MG63 (cell line): Measurements from ENCODE around the gene POLDIP2. TPM values are rescaled to one million over a fixed set of nuclear protein-coding genes. Genes with fewer than 3 reads are reported as not detected.

Experiments used
- DNase-seq: peaks from one replicate; pipeline ENCODE4 v3.0.0-alpha.2; 2020
- H3K27me3 ChIP-seq: fragments of 250-450 bp; sonication (Bioruptor Pico); 2 replicates; pipeline ENCODE4 v1.5.1; 2020; ENCODE audit warnings: mild to moderate bottlenecking, moderate library complexity
- H3K36me3 ChIP-seq: fragments of 250-450 bp; sonication (Bioruptor Pico); 2 replicates; pipeline ENCODE4 v1.5.1; 2020; ENCODE audit warnings: mild to moderate bottlenecking, moderate library complexity
- H3K4me3 ChIP-seq: fragments of 250-450 bp; sonication (Bioruptor Pico); 2 replicates; pipeline ENCODE4 v1.5.1; 2020; ENCODE audit warnings: mild to moderate bottlenecking, moderate library complexity
- H3K9me3 ChIP-seq: fragments of 250-450 bp; sonication (Bioruptor Pico); 2 replicates; pipeline ENCODE4 v1.5.1; 2020; ENCODE audit warnings: mild to moderate bottlenecking, moderate library complexity
- total RNA-seq: library from RNA; depleted of rRNA; stranded (reverse); fragments of >200 nt; shearing (Covaris generic); gene quantifications from 2 replicates; pipeline ENCODE4 v1.2.3, GENCODE V29; 2014; ENCODE audit warnings: low replicate concordance; rRNA removed

The POLDIP2 gene, protein sequence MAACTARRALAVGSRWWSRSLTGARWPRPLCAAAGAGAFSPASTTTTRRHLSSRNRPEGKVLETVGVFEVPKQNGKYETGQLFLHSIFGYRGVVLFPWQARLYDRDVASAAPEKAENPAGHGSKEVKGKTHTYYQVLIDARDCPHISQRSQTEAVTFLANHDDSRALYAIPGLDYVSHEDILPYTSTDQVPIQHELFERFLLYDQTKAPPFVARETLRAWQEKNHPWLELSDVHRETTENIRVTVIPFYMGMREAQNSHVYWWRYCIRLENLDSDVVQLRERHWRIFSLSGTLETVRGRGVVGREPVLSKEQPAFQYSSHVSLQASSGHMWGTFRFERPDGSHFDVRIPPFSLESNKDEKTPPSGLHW
- total RNA-seq = 161 and 244 TPM in 2 replicates

DNA sequence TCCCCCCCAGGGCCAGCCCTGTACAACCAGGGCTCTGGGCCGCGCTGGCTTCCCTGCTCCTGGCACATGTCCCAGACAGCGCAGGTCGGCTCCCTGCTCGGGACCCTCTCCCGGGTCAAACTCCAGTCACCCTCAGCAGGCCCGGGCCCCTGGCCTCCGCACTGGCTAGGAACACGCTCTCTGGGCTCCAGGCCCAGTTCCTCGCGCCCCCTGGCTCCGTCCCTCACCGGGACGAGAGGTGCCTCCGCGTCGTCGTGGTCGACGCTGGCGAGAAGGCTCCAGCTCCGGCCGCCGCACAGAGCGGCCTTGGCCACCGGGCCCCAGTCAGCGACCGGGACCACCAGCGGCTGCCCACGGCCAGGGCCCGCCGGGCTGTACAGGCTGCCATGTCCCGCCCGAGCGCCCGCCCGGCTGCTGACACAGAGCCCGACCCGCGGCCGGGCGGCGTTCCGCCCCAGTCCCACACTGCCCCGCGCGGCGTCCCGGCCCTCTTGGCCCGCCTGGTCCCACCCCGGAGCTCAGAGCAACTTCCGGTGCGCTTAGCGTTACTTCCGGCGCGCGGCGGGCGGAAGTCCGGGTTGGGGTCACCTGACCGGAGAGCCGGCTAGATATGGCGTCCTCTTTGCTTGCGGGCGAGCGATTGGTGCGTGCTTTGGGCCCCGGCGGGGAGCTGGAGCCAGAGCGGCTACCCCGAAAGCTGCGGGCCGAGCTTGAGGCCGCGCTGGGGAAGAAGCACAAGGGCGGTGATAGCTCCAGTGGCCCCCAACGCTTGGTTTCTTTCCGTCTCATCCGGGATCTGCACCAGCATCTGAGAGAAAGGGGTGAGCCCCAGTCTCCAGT, at the start of gene POLDIP2:
POLDIP2 (minus strand) TSS at position 467 of the 840 bp plus-strand sequence; CDS start at position 388, 79 bp downstream.
- Histone ChIP-seq H3K27me3 (no peaks in the 10 kb centered on the region), H3K4me3 (peak within 1 kb of the TSS; percentile 96), H3K36me3 (peaks cover 50% of the 10 kb centered on the region), H3K9me3 (no peaks in the 10 kb centered on the region)
- peak; percentile 98 for DNase-seq

DNA sequence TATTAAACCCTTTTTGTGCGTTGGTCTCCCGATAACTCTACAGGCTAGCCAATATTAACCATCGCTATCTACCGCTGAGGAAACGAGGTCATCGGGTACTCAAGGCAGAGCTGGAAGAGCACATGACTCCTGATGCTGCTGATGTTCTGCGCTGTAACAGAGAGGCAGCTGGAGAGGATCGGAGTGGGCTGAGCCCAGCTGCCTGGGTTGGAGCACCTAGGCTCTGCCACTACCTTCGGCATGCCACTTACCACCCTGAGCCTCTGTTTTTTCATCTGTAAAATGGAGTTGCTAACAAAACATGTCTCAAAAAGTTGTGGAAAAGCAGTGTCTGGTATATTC, 49.1 kb upstream of the POLDIP2 start:
- H3K9me3 ChIP-seq = no peaks in the 10 kb centered on the region
- no peaks in the 10 kb centered on the region for H3K27me3 ChIP-seq
- H3K36me3 ChIP-seq = no peaks in the 10 kb centered on the region; the same call in 1 of the 2 replicates
- DNase-seq = no peak
- H3K4me3 ChIP-seq = peak overlapping the region; percentile 61

DNA sequence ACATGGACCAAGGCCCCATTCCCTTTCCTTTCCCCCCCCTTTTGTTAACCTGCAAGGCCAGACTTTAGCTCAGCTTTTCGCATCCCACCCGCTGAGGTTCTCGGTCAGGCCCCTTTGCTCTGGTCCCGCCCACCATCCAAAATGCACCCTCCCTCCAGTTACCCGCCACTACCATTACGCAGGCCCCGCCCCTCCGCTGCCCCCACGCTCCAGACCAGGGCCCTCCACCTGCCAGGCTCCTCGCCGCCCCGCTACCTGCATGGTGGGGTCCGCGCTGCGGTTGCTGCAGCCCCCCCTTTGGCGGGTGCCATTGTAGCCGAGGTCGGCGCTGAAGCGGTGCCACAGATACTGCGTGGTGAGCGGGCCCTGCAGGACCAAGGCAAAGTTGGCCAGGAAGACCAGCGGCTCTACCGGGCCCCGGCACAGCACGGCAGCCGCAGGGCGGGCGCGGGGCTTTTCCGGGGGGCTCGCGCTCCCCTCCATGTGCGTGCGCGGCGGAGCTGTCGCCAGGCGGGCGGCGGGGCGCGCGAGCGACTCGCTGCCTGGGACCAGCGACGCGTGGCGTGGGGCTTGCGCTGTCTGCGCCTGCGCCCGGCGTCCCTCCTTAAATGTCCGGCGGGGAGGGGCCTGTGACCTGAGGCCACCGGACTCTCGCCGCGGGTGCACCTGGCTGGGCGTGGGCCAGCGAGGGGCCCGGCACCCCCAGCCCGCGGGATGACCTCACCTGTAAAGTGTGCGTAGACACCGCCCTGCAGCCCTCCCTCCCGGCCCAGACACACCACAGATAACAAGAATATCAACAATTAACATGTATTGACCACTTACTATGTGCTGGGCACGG, 48.5 kb upstream of the POLDIP2 start, which contains the start of gene SLC46A1:
SLC46A1 (minus strand) TSS at position 581 of the 841 bp plus-strand sequence; CDS start at position 483, 98 bp downstream.
- no peaks in the 10 kb centered on the region for H3K27me3 ChIP-seq
- no peaks in the 10 kb centered on the region; the same call in 1 of the 2 replicates for H3K36me3 ChIP-seq
- no peaks in the 10 kb centered on the region for H3K9me3 ChIP-seq
- DNase-seq = peak; percentile 72
- peak within 1 kb of the TSS; percentile 61 for H3K4me3 ChIP-seq

DNA sequence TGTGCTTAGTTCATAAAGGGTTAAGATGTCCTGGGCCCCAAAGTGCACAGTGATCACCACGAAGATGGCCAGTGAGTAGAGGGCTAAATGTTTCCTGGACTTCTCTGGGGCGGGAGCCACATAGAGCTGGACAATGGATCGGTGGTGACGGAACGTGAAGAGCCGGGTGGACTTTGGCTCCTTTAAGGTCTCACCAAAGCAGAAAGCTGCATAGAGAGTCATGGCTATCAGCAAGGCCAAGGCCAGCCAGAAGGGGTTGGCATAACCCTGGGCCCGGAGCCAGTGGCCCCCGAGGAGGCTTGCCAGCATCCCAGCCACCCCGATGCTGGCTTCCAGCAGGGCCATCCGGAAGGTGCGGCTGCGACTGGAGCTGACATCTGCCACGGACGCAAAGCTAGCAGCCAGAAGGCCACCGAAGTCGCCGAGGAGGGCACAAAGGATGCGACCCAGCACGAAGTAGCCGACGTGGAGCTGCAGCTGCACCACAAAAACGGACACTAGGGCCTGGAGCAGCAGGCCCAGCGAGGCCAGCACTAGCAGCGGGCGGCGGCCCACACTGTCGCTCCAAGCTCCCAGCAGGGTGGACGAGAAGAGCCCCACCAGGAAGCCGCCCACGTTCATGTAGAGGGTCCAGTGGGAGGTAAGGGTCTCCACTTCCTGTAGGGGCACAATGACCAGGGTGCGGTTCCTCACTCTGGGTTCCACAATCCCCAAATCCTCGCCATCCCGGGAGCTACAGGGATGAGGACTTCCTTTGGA, 47.7 kb upstream of the POLDIP2 start:
- no peak for DNase-seq
- H3K27me3 ChIP-seq = no peaks in the 10 kb centered on the region
- H3K9me3 ChIP-seq = no peaks in the 10 kb centered on the region
- no peaks in the 10 kb centered on the region; the same call in 1 of the 2 replicates for H3K36me3 ChIP-seq
- peak overlapping the region; percentile 61 for H3K4me3 ChIP-seq

DNA sequence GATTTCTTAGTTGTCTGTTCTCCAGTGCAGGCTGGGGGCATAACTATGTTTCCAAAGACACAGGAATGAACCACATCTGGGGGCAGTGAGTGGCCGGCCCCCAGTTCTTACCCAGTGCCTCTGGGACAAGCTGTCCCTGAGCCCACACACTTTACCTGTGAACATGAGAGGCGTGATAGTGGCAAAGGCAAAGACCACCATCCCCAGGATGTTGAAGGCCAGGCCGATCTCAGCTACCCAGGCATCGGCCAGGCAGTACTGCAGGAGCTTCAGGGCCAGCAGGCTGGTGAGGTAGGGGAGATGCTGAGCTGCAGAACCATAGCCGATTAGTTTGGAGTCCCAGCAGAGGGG, 47.1 kb upstream of the POLDIP2 start:
- Histone ChIP-seq H3K27me3 (no peaks in the 10 kb centered on the region), H3K4me3 (no peak overlapping the region), H3K36me3 (no peaks in the 10 kb centered on the region; the same call in 1 of the 2 replicates), H3K9me3 (no peaks in the 10 kb centered on the region)
- no peak for DNase-seq

DNA sequence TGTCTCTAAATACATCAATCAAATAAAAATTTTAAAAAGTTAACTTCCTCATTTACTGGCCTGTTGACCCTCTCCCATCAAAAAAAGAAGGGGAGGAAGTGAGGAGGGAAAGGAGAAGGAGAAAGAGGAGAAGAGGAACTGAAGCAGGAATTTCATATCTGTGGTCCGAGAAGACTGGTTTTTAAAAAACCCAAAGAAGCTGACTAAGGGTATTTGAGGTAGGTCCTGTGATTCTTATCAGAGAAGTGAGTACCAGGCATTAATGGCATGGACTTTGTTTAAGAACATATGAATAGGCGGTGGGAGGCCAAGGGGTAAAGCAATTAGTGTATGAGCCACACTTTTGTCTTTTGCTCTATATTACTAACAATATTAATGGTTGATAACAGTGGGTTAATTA, 46.7 kb upstream of the POLDIP2 start:
- peaks cover under 1% of the 10 kb centered on the region; the same call in 1 of the 2 replicates for H3K36me3 ChIP-seq
- DNase-seq = no peak
- H3K4me3 ChIP-seq = no peak overlapping the region
- H3K27me3 ChIP-seq = no peaks in the 10 kb centered on the region
- no peaks in the 10 kb centered on the region for H3K9me3 ChIP-seq

DNA sequence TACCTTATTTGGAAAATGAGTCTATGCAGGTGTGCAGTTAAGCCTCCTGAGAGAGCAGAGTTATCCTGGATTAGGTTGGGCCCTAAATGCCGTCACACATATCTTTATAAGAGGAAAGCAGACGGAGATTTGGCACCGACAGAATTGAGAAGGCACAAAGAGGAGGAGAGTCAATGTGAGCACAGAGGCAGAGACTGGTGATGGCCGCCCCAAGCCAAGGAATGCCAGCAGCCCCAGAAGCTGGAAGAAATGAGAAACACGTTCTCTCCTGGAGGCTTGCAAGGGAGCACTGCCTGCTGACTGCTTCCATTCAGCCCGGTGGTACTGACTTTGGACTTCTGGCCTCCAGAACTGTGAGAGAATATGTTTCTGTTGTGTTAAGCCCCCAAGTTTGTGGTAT, 45.5 kb upstream of the POLDIP2 start:
- H3K36me3 ChIP-seq = peaks cover 7% of the 10 kb centered on the region
- no peak overlapping the region for H3K4me3 ChIP-seq
- H3K27me3 ChIP-seq = no peaks in the 10 kb centered on the region
- no peaks in the 10 kb centered on the region for H3K9me3 ChIP-seq
- no peak for DNase-seq

DNA sequence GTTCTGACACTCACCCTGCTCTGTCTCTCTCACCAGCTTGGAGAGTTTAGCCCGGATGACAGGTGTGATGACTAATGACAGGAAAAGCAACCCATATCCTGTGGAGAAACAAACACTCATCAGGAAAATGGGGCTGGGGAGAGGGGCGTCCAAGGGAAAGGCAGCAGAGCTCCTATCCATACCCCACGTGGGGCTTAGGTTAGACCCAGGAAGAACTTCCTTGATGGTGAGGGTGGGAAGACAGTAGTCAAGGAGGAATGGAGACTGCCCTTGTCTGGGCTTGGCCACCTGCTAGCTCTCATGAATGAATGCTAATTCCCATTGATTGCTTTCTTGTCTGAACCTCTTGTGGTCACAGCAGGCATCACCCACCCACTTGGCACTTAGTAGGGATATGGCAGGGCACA, 44.9 kb upstream of the POLDIP2 start:
- Histone ChIP-seq H3K4me3 (no peak overlapping the region), H3K36me3 (peaks cover 11% of the 10 kb centered on the region), H3K9me3 (no peaks in the 10 kb centered on the region), H3K27me3 (no peaks in the 10 kb centered on the region)
- no peak for DNase-seq

DNA sequence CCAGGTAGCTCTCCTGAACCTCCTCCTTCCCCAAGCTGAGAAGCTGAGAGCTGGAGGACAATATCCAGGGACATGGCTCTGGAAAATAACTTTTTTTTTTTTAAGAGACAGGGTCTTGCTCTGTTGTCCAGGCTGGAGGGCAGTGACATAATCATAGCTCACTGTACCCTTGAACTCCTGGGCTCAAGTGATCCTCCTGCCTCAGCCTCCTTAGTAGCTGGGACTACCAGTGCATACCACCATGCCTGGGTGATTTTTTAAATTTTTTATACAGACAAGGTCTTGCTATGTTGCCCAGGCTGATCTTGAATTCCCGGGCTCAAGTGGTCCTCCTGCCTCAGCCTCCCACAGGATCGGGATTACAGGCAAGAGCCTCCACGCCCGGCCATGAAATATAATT, 42.5 kb upstream of the POLDIP2 start:
- H3K27me3 ChIP-seq = no peaks in the 10 kb centered on the region
- H3K9me3 ChIP-seq = no peaks in the 10 kb centered on the region
- no peak overlapping the region for H3K4me3 ChIP-seq
- DNase-seq = no peak
- H3K36me3 ChIP-seq = peaks cover 31% of the 10 kb centered on the region

DNA sequence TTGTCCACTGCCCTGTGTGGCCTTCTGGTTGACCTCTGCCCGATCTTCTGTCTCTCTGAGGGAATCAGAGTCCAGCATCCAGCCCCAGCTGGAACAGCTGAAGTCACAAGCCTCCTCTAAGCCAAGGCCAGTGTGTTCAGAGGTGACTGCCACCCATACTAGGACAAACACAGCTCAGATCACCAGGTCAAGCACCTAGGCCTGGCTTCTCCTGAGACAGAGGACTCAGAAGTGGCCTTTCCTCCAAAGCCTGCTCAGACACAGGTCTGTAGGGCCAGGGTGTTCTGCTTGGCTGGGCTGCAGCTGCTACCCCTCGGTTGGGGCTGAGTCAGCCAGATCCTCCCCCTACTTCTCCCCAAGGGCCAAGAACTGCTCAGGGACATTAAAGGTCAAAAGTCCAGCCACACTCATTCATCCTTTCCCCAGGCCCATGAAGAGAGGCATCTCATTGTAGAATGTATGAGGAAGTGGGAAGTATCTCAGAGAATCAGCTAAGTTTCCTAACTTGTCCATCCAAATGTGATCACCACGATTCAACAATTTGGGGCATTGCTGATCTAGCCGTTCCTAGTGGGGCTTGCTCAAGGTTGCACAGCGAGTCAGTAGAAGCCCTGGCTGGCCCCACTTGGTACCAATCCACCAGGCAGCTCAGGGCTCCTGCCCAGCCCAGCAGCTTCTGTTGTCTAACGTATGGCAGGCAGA, 41.1 kb upstream of the POLDIP2 start:
- Histone ChIP-seq H3K27me3 (no peaks in the 10 kb centered on the region), H3K4me3 (no peak overlapping the region), H3K9me3 (no peaks in the 10 kb centered on the region), H3K36me3 (peaks cover 31% of the 10 kb centered on the region)
- DNase-seq = peak; percentile 33

DNA sequence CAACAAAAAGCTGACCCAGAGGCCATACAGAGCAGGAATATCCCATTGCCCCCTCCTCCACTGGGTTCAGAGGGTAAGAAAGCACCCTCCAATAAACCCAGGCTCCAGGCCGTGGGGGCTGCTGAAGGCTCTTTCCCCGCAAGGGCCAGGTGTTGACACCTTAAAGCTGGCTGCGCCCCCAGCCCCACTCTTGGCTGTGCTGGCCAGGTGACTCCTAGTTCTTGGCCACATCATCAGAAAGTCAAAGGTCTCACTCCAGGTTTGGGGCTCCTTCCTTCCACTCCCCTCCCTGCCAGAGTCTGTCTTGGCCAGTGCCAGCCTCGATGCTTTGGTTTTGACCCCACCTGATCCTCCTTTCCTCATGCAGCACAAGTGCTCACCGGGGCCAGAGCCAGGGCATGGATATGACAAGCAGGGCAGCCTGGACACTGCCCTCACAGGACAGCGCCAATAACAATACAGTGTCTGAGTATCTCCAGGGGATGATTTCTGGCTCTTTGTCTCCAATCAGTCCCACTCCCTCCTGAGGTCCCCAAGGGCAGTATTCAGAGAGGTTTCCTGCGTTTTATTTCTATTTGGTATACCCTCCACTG, 40.5 kb upstream of the POLDIP2 start:
- no peak for DNase-seq
- Histone ChIP-seq H3K9me3 (no peaks in the 10 kb centered on the region), H3K27me3 (no peaks in the 10 kb centered on the region), H3K36me3 (peaks cover 35% of the 10 kb centered on the region), H3K4me3 (no peak overlapping the region)

DNA sequence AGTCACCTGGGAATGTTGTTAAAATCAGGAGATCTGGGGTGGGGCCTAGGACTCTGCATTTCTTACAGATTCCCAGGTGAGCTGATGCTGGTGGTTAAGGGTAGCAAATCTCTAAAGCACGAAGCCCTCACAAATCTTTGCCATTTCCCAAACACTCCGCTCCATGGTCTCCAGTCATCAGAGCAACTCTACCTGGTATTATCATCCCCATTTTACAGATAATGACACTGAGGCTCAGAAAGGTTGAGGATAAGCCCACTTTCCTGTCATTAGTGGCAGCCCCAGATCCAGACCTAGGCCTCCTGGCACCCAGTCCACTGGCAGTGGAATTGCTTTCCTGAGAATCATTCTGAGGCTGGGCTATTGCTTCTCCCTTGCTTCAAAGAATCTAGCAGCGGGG, 39.9 kb upstream of the POLDIP2 start:
- no peaks in the 10 kb centered on the region for H3K9me3 ChIP-seq
- H3K36me3 ChIP-seq = peaks cover 36% of the 10 kb centered on the region
- no peaks in the 10 kb centered on the region for H3K27me3 ChIP-seq
- no peak overlapping the region for H3K4me3 ChIP-seq
- no peak for DNase-seq

DNA sequence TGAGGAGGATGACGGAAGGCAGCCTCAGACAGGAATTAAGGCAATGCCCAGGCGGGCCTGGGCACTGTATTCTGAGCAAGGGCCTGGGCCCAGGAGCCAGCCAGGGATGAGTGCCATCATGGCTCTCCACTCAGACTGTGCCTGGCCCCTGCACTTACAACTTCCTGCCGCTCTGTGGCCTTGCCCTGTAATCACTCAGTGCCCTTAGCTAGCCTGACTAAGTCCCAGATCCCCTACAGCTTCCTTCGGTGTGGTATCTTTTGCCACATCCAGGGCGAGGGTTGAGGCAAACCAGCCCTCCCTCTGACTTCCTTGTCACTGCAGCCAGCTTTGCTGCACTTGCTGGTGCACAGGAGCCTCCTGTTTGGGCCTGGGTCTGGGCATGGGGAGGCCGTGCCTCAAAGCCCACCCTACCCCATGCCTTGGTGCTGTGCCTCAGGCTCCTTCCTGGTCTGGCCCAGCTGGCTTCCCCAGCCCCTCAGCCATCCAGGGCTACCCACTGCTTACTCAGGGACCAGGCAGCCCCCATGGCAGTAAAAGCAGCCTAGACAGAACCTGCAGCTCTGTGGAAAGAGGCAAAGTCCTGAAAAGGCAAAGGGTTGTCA, 39.4 kb upstream of the POLDIP2 start:
- H3K4me3 ChIP-seq = no peak overlapping the region
- H3K36me3 ChIP-seq = peaks cover 36% of the 10 kb centered on the region
- DNase-seq = no peak
- no peaks in the 10 kb centered on the region for H3K9me3 ChIP-seq
- H3K27me3 ChIP-seq = no peaks in the 10 kb centered on the region

DNA sequence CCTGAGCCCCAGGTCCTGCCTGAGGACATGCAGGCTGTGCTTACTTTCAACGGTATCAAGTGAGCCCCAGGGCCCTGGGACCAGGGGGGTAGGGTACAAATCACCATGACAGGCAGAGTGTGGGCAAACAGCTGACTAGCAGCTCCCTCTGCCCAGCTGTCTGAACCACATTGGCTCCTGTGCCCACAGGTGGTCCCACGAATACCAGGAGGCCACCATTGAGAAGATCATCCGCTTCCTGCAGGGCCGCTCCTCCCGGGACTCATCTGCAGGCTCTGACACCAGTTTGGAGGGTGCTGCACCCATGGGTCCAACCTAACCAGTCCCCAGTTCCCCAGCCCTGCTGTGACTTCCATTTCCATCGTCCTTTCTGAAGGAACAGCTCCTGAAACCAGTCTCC, 38.6 kb upstream of the POLDIP2 start:
- Histone ChIP-seq H3K27me3 (no peaks in the 10 kb centered on the region), H3K36me3 (peaks cover 40% of the 10 kb centered on the region), H3K9me3 (no peaks in the 10 kb centered on the region), H3K4me3 (no peak overlapping the region)
- DNase-seq = no peak

DNA sequence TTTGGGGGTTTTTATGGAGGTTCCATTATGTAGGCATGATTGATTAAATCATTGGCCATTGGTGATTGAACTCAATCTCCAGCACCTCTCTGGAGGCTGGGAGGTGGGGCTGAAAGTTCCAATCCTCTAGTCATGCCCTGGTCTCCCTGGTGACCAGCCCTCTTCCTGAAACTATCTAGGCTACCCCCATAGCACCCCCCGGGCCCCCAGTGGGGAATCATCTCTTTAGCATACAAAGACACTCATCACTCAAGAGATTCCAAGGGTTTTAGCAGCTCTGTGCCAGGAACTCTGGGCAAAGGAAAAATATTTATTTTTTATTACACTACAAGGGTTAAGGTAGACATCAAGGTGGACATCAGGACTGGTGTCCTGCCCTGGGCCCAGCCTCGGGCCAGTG, 38.1 kb upstream of the POLDIP2 start:
- DNase-seq = no peak

More for the DNA sequence above, 38.1 kb upstream of the POLDIP2 start:
- Histone ChIP-seq H3K4me3 (no peak overlapping the region), H3K27me3 (no peaks in the 10 kb centered on the region), H3K9me3 (no peaks in the 10 kb centered on the region), H3K36me3 (peaks cover 45% of the 10 kb centered on the region)
